Astrocyte of the cerebellum (primary cell): ENCODE results near the gene GRK7.
"Not testable (repeated sequence)": the region's sequence is repeated elsewhere in the genome, so short reads cannot be mapped to it uniquely, and the experiment has no call there.

Experiments used
- DNase-seq: peaks from one replicate; pipeline ENCODE4 v3.0.0-alpha.2; 2011; ENCODE audit warnings: low read depth
- H3K4me3 ChIP-seq: 2 replicates; pipeline ENCODE4 v1.5.1; 2011; ENCODE audit warnings: mild to moderate bottlenecking, low read depth, low read length, moderate library complexity
- in situ Hi-C: cut with HindIII; loops from 2 replicates; pipeline ENCODE4 v1.10.0; 2017; ENCODE audit warnings: low sequenced_read_pairs
- TF ChIP-seq, protein P1 (sequence below): IDR thresholded peaks from 2 replicates; pipeline ENCODE4 v1.5.1; 2012; ENCODE audit warnings: low read length, low read depth, moderate library complexity, mild to moderate bottlenecking; ENCODE audit errors: missing control alignments

Gene GRK7

DNA sequence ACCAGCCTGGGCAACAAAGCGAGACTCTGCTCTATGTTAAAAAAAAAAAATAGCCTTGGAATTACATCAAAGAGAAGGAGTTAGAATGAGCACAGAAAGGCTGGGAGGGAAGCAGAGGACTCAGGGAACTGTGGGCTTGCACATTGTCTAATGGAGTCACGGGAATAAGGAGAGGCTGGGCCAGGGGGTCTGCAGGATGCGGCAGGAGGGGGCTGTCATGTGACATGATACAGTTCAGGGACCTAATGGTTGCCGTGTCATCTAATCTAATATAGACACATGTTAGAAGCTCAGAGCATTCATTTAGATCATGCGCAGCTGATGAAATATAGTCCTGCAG is 32.5 kb downstream of the GRK7 start:
- H3K4me3 ChIP-seq = no peak overlapping the region
- in situ Hi-C loops = no loop called here
- TF ChIP-seq, protein P1, sequence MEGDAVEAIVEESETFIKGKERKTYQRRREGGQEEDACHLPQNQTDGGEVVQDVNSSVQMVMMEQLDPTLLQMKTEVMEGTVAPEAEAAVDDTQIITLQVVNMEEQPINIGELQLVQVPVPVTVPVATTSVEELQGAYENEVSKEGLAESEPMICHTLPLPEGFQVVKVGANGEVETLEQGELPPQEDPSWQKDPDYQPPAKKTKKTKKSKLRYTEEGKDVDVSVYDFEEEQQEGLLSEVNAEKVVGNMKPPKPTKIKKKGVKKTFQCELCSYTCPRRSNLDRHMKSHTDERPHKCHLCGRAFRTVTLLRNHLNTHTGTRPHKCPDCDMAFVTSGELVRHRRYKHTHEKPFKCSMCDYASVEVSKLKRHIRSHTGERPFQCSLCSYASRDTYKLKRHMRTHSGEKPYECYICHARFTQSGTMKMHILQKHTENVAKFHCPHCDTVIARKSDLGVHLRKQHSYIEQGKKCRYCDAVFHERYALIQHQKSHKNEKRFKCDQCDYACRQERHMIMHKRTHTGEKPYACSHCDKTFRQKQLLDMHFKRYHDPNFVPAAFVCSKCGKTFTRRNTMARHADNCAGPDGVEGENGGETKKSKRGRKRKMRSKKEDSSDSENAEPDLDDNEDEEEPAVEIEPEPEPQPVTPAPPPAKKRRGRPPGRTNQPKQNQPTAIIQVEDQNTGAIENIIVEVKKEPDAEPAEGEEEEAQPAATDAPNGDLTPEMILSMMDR = no peak
- DNase-seq = no peak

DNA sequence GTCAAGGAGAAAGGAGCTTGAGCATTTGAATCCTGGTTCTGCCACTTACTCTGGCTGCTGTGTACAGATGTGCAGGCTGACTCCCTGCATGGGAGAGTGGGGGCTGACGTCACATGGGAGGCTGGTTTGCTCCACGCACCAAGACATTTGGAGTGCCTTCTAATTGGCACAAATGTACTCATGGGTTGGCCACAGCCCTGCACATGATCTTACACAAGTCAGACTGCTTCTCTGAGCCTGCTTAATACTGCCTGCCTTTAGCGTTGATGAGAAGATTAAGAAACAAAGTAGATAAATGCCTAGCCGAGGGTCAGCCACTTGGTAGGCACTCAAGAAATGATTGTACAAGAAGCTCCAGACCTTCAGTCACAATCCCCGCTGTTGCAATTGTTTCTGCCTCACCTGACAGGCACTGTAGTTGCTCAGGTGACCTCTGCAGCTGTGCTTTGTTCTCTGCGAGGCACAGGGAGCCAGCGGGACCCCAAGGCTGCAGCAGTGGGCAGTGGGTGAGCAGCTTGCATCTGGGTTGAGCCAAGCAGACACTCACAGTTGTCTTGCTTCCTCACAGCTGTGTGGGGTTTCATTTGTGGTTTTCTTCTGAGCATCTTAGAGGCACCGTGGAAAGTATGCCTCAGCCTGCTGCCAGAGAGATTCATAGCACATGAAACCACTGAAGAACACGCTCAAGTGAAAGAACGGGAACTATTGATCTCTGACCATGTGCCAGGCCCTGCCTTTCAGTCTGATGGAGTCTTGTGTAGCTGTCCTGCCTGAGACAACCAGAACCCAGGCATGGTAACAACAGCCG is 33.1 kb downstream of the GRK7 start:
- in situ Hi-C loops = no loop called here
- TF ChIP-seq, protein P1 = no peak
- no peak overlapping the region for H3K4me3 ChIP-seq
- DNase-seq = peak; percentile 65

DNA sequence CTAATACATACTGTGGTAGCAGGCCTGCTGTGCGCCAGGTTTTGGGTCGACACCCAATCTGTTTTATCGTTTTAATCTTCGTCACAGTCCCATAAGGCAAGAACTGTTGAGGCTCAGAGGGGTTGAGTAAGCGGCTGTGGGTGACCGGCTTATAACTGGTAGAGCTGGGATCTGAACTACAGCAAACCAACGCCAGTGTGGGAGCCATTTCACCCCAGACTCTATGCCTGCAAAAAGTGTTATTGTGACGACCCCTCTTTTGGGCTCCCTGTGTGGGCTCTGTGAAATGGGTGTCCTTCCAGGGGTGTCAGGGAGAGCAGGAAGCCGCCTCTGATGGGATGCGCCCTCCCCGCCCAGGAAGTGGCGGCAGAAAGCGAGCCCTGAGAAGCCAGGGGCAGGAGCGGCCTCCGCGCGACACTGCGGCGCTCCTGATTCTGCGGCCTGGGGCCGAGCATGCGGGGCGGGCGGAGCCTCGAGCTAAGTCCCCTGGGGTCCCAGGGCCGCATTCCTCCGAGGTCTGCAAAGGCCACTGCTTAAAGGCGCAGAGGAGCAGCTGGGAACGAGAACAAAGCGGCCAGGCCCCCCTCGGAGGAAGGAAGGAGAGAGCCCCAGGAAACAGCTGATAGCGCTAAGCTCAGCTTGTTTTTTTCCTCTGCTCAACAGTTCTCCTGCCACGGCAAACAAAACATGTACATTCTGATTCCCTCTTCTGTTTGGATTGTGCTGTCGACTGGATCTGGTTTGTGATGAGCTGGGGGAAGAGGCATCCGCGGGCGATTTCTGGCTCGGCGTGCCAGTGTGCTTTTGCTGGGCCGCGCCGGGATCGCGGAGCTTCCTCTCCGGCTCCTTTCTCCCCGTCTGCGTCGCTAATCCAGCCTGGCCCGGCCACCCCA is 33.9 kb downstream of the GRK7 start:
- TF ChIP-seq, protein P1 = no peak
- no peak for DNase-seq
- in situ Hi-C loops = no loop called here
- no peak overlapping the region for H3K4me3 ChIP-seq

DNA sequence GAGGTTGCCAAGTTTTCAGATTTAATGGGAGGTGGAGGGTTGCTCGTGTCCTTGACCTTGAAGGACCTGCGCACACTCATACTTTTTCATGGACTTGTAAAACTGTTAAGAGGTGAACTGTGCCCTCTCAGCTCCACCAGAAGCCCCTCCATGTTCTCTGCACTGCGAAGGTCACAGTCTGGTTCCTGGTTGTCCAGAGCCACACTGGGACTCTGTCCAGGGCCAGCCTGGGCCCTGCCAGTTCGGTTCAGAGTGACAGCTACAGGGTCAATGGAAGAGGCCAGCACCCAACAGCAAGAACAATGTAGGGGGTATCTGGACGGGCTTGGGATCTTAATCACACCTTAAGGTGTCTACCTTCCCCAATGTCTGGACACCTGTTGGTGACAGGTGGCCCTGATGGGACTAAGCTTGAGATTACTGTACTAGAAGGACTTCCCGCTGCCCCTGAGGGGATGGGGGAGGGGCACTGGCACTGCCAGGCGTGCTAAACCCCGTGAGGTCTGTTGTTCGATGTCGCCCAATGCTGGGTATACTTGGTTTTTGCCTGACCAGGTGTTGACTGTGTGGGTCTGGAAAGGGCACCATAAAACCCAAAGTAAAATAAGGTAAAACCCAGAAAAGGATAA is 34.7 kb downstream of the GRK7 start:
- in situ Hi-C loops = no loop called here
- H3K4me3 ChIP-seq = no peak overlapping the region
- DNase-seq = no peak
- TF ChIP-seq, protein P1 = no peak

DNA sequence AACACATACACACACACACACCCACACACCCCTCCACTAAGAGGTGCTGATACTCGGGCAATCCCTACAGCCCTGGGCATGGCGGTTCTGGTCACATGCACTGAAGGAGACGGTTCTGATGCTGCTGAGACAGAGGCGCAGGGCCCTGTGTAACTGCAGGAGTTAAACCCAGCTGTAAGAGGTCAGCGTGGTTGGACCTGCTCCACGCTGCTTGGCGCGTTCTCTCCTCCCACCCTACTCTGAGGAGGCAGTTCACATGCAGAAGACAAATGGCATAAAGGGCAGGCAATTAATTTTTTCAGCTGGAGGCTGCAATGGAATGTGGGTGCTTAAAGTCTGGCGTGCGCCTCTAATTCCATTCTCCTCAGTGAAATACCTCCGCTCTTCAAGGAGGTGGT is 35.2 kb downstream of the GRK7 start:
- DNase-seq = no peak
- TF ChIP-seq, protein P1 = no peak
- in situ Hi-C loops = no loop called here
- no peak overlapping the region for H3K4me3 ChIP-seq

DNA sequence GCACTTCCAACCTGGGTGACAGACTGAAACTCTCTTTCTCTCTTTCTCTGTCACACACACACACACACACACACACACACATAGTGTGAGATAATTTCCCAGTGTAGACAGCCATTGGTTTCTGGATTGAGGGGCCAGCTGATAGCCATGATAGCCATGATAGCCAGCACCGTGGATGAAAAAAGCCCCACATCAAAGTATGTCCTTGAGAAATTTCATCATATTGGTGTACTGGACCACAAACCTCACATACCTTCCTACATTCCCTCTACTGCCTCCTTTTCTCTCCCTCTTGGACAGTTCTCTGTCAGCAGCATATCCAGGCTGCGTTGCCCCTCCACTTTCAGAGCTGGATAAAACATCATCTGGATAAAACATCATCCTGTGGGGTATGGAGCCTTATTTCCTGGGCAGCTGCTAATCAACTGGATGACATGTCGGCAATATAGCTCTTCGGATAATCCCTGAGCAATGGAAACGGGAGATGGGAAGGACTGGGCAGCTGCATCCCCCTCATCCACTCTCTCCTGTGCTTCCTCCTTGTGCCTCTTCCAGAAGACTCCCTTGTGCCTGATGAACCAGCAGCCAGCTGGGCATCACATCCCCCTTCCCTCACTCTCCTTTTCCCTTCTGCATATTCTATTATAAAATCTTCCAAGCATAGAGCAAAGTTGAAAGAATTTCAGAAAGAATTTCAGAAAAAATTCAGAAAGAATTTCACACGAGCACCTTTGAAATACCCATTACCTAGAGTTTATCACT is 39.3 kb downstream of the GRK7 start:
- no peak overlapping the region for H3K4me3 ChIP-seq
- DNase-seq = no peak
- in situ Hi-C loops = no loop called here
- TF ChIP-seq, protein P1 = no peak

DNA sequence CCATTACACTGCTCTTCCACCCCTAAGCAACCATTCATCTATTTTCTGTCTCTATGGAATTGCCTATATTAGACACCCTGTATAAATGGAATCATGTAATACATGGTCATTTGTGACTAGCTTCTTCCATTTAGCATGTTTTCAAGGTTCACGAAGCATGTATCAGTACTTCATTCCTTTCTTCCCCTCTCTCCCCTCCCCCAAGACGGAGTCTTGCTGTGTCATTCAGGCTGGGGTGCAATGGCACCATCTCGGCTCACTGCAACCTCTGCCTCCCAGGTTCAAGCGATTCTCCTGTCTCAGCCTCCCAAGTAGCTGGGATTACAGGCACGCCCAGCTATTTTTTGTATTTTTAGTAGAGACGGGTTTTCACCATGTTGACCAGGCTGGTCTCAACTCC is 40.3 kb downstream of the GRK7 start:
- in situ Hi-C loops, DNase-seq, H3K4me3 ChIP-seq: not testable (repeated sequence)
